Activated CD4-positive, alpha-beta T cell treated with anti-CD3 and anti-CD28 coated beads, Interleukin-2, Interleukin-6, amounts not matched to agents 100 ng/mL and 50 ng/mL, durations not matched to agents 16 hours and 8 hours (primary cell): Measurements from ENCODE around the gene MTCL1.

Experiments used
- DNase-seq: peaks from one replicate; pipeline ENCODE4 v3.0.0-alpha.2; 2020

Gene MTCL1

DNA sequence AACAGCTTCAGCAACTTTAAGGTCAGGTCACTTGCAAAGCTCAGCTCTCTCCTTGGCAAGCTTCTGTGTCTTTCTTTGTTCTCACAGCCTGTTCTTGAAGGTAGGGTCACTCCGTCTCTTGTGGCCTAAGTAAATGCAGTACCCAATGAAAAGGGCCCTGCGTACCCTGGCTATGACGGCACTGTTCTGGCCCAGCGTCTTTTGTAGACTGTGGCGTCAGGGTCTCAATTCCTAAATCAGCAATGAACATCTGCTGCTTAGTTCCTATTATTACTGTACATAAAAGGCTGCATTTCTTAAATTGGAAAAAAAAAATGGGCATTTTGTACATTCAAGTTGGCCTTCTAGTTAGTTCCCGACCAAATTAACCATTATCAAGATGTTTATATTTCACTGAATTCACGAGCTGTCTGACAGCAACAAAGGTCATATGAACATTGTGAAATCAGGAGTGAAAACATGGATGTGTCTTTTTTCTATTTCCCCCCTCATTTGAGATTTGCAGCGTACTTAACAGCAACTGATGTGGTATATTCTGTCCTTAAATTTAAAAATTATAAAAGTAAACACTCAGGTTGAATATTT is 17.0 kb upstream of the MTCL1 start:
- no peak for DNase-seq

- no peak for DNase-seq
Measured at GRCh38 chr18:8688816-8689215, 16.5 kb upstream of the MTCL1 start.

DNA sequence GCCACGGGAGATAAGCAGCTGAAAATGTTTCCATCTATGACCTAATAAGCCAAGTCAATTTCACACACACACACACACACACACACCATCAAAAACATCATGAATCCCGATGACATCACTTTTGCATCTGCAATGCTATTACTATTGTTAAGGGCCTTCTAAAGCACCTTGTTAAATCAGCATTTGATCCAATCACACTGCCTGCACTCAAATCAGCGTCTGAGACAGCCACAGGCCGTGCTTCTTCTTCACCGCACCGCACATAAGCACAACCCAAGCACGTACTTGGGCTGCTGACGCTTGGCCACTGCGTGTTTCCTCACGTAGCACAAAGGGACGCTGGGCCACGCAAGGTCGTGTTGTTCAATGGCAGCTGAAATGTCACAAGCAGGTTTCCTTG is 15.8 kb upstream of the MTCL1 start:
- DNase-seq, result no peak

GRCh38 chr18:8694891-8695290 is 10.5 kb upstream of the MTCL1 start:
- DNase-seq, result no peak

DNA sequence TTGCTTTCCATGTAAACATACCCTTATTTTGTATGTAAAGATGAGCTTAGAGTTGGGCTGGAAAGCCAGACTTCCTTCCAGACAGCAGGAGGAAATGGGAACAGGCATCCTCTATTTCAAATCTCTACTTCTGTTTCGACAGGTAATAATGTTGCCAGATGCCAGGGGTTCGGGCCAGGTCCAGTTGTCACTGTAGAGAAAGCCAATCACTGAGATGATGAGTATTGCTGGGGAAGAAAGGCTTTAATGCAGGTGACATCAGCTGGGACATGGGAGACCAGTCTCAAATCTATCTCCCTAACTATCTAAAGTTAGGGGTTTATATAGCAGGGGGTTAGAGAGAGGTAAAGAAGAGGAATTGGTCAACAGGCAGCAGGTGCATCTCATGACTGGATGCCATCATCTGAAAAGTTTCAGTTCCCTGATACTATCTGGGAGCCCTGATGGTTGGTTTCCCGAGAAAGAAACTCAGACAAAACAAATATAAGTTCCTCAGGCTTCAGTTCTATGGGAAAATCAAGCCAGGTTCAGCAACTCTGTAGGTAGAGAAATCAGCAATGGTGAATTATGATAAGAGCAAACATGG is 9.3 kb upstream of the MTCL1 start:
- DNase-seq, result no peak

DNA sequence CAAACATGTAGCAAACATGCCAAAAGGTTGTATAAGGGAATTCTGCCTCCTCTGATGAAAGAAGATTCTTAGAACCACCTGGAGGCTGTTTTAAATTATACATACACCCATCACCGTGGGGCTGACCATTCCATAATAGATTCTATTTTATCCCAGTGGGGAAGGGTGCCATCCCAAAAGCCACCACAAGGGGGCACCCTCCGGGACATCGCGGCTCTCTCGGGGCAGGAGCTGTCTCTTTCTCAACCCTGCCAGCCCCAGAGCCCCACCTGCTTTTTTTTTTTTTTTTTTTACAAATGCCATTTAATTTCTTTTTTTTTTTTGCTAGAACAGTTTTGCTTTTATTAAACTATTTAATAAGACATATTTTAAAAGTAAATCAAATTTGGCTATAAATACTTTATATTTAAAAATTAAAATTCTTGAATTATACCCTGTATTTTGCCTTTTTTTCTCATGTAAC is 8.6 kb upstream of the MTCL1 start:
- DNase-seq, result peak; percentile 79

DNA sequence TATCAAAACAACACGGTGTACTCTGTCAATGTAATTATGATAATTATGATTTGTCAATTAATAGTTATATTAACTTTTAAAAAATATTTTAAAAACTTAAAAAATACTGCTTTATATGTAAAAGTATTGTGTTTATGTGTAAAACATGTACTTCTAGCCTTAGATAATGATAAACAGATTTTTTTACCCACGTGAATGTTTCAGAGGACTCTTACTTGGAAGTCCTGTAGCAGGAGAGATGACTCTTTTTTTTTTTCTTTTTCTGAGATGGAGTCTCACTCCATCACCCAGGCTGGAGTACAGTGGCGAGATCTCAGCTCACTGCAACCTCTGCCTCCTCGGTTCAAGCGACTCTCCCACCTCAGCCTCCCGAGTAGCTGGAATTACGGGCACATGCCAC is 6.2 kb upstream of the MTCL1 start:
- DNase-seq, result no peak

DNA sequence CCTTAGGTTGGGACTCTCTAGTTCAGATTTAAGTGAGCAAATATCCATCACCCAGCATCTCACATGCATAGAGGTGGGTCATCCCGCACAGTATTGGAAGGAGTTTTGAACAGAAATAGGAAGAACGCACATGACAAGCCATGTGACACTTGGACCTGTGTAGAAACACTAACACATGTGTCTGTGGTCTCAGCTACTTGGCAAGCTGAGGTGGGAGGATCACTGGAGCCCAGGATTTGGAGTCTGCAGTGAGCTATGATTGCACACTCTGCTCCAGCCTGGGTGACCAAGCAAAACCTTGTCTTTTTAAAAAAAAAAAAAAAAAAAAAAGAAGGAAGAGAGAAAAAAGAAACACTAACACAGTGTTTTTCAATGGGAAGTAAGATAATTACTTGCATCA is 5.4 kb upstream of the MTCL1 start:
- DNase-seq, result no peak

DNA sequence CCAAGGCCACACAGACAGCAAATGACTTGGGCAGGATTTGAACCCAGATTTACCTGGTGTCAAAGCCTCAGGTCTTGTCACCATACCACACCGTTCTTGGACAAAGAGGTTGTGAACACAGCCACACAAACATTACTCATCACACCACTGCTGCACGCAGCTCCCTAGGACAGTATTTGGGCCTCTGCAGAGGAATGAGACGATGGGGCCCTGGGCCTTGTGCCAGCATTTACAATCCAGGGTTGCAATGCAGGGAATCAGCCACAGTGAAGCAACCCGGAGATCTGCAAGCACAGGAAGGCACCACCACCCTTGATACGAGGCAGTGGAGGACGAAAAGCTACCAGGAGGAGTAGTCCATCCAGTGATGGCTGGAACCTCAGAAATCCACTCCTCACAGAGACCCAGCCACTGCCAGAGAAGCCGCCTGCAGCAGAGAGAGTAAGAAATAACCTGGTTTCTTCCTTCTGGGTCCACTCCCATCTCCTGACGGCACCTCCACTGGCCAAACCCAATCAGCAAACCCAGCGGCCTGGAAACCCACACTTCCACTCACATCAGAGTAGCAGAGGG is 3.7 kb upstream of the MTCL1 start:
- no peak for DNase-seq

- DNase-seq, result no peak
Measured at GRCh38 chr18:8702668-8703067, 2.7 kb upstream of the MTCL1 start.

DNA sequence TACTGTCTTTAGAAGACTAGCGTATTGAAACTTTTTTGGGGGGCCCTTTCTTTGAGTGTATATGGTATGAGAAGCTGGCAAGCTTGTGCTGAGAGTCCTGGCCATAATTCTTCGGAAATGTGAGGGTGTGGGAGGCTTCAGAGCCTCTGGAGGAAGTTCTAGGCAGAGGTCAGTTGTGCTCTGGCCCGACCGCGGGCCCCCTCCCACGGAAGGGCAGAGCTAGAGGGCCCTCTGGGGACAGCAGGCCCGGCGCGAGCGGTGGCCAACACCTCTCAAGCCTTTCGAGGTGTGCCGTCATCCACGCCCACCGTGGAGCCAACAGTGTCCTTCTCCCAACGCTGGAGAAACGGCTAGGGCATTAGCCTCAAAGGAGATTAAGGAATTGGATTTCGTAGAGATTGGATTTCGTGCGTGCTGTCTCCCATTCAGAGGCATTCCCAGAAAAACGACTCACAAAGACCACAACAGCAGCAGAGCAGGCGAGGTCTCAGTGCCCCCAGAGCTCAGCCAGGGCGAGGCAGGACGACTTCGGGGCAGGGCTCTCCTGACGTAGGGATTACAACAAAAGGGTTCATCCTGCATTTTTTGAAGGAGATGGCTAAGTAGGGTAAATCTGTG is 2.2 kb upstream of the MTCL1 start:
- DNase-seq, result no peak

GRCh38 chr18:8703781-8704301 is 1.5 kb upstream of the MTCL1 start:
- DNase-seq, result no peak

DNA sequence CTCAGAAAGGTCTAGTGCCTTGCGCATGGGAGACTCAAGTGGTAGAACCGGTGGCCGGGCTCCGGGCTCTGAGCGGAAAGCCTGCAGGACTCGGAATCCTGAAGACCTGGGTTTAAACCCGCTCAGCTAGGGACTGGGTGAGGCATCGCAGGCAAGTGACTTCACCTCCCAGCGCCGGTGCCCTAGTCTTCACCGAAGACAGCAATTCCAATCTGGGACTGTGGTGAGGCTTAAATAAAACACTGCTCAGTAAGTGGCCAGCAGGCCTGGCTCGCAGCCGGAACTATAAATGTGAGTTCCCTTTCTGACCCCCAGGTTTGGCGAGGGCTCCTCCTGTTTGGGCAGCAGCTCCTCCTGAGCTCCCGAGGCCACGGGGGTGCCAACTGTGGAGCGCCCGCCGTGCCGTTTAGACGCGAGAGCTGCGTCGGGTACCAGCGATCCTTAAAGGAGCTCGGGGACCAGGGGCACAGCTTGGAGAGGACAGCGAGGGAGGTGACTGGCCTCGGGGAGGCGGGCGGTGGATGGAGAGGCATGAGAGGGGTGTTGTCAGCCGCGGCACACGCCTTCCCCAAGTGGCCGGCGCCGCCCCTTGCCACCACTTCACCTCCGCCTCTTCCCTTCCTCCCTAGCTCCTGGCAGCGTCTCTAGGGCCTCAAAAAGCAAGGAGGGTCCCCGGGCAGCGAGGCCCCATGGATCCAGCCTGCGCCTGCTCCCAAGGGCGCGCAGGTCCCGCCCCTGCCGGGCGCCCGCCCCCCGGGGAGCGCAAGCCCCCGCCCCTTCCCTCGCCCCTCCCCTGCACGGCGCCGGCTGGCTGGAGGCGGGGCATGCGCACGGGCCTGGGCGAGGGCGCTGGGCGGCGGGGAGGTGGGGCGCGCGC is 757 bp upstream of the MTCL1 start:
- peak; percentile 88 for DNase-seq

- no peak for DNase-seq
Measured at GRCh38 chr18:8705961-8706790, 820 bp downstream of the MTCL1 start.

GRCh38 chr18:8706791-8707555 is 1.6 kb downstream of the MTCL1 start:
- no peak for DNase-seq

GRCh38 chr18:8707556-8708300 is 2.4 kb downstream of the MTCL1 start:
- no peak for DNase-seq

- DNase-seq, result no peak
Measured at GRCh38 chr18:8708670-8709069, 3.3 kb downstream of the MTCL1 start.

DNA sequence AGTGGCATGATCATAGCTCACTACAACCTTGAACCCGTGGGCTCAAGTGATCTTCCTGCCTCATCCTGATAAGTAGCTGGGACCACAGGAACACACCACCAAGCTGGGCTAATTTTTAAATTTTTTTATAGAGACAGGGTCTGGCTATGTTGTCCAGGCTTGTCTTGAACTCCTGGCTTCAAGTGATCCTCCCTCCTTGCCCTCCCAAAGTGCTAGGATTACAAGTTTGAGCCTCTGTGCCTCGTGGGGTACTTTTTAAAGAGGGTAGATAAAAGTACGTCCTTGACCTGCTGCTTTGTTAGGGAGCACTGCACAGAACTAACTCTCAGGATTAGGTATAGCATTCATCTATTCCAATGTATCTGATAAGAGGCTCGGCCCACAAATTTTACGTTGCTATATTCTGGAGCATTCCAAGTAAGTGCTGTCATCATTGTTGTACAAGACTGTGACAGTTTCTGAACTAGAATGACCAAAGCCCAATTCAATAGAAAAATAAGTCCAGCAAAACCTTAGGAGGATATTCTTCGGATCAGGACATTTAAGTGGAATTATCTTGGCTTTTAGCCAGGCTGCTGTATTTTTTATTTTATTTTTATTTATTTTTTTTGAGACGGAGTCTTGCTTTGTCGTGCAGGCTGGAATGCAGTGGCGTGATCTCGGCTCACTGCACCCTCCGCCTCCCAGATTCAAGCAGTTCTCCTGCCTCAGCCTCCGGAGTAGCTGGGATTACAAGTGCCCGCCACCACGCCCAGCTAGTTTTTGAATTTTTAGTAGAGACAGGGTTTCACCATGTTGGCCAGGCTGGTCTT is 4.1 kb downstream of the MTCL1 start:
- no peak for DNase-seq

DNA sequence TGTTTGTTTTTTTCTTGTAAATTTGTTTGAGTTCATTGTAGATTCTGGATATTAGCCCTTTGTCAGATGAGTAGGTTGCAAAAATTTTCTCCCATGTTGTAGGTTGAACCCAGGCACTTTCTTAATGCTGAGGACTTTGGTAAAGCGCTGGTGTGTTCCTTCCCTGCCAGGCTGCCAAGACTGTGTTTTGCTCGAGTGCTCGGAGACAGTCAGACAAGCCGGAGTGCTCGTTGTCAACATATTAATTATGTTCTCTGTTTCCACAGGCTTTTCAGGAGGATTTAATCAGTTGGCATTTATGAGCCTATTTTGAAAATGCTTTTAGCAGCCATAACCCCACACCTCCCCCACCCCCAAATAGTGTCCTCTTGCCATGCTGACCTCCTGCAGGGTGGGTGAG is 6.4 kb downstream of the MTCL1 start:
- DNase-seq, result no peak

- DNase-seq, result no peak
Measured at GRCh38 chr18:8713691-8714090, 8.3 kb downstream of the MTCL1 start.
